Testis (tissue), 2 donors: ENCODE measurements around the gene MACF1.

Experiments
- CTCF ChIP-seq, 3 experiments: fragments of 450-650 bp in 2 of 3; fragments of 200-600 bp in 1 of 3; sonication (generic) in 1 of 3; IDR thresholded peaks; one replicate each; pipeline ENCODE4 v1.5.1; 2016 to 2019; ENCODE audit warnings: antibody characterized with exemption in 3 of 3, mild to moderate bottlenecking in 2 of 3, moderate library complexity in 1 of 3
- POLR2A ChIP-seq: fragments of 450-650 bp; IDR thresholded peaks from one replicate; pipeline ENCODE4 v1.6.1; 2017; ENCODE audit warnings: antibody characterized with exemption, mild to moderate bottlenecking, moderate library complexity

- TF ChIP-seq CTCF (IDR thresholded peaks at IDR 0.05) (no peak), POLR2A (no peak)
Observed at GRCh38 chr1:39305555-39305954, 101.1 kb downstream of the MACF1 start.
